ENCODE data around the gene EDIL3. TPM values are rescaled to one million over a fixed set of nuclear protein-coding genes. Genes with fewer than 3 reads are reported as not detected.

EDIL3 gene
- total RNA-seq, 2 experiments from 2014 or later = not detected

DNA sequence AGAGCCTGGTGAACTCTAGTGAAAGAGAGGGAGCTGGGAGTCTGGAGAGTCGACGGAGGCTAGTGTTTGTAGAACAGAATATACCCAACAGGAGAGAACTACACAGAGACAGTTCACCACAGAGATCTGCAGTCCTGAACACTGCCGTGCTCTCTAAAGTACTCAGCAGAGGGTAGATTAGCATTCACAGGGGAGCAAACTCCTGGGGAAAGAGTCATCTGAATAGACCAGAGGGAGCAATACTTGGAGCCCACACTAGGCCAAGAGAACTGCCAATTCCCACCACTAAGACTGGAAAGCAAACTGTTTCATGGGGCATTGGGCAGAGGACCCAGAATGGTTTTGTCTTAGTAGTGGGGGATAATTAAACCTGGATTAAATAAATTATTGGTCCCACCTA lies 235.6 kb downstream of the EDIL3 start:
- H3K27me3 Mint-ChIP-seq = no peaks in the 10 kb centered on the region
- no peaks in the 10 kb centered on the region for H3K4me1 Mint-ChIP-seq (ENCODE audit: low read depth)
- no peak for ATAC-seq
- TF ChIP-seq, protein P1, sequence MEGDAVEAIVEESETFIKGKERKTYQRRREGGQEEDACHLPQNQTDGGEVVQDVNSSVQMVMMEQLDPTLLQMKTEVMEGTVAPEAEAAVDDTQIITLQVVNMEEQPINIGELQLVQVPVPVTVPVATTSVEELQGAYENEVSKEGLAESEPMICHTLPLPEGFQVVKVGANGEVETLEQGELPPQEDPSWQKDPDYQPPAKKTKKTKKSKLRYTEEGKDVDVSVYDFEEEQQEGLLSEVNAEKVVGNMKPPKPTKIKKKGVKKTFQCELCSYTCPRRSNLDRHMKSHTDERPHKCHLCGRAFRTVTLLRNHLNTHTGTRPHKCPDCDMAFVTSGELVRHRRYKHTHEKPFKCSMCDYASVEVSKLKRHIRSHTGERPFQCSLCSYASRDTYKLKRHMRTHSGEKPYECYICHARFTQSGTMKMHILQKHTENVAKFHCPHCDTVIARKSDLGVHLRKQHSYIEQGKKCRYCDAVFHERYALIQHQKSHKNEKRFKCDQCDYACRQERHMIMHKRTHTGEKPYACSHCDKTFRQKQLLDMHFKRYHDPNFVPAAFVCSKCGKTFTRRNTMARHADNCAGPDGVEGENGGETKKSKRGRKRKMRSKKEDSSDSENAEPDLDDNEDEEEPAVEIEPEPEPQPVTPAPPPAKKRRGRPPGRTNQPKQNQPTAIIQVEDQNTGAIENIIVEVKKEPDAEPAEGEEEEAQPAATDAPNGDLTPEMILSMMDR (IDR thresholded peaks at IDR 0.05) = no peak
- POLR2A ChIA-PET = no interaction called here
- H3K4me3 Mint-ChIP-seq = no peak overlapping the region
- no peak overlapping the region for H3K27ac Mint-ChIP-seq
- CTCF ChIA-PET = no interaction called here
- DNase-seq = no peak
- intact Hi-C loops (cut with micrococcal nuclease) = no loop called here
- peaks cover 3% of the 10 kb centered on the region for H3K9me3 Mint-ChIP-seq
- H3K36me3 Mint-ChIP-seq (ENCODE audit: low read depth) = no peaks in the 10 kb centered on the region

GRCh38 chr5:84148651-84149050 lies 236.0 kb downstream of the EDIL3 start:
- Mint-ChIP-seq H3K27me3 (no peaks in the 10 kb centered on the region), H3K4me3 (no peak overlapping the region), H3K9me3 (no peaks in the 10 kb centered on the region), H3K36me3 (ENCODE audit: low read depth) (no peaks in the 10 kb centered on the region), H3K4me1 (ENCODE audit: low read depth) (no peaks in the 10 kb centered on the region), H3K27ac (no peak overlapping the region)
- ChIA-PET CTCF (no interaction called here), POLR2A (no interaction called here)
- TF ChIP-seq, protein P1 (IDR thresholded peaks at IDR 0.05) = no peak
- intact Hi-C loops (cut with micrococcal nuclease) = no loop called here
- DNase-seq (no peak), ATAC-seq (no peak)

- Mint-ChIP-seq H3K27me3 (no peaks in the 10 kb centered on the region), H3K4me3 (no peak overlapping the region), H3K9me3 (no peaks in the 10 kb centered on the region), H3K27ac (no peak overlapping the region), H3K4me1 (ENCODE audit: low read depth) (no peaks in the 10 kb centered on the region), H3K36me3 (ENCODE audit: low read depth) (no peaks in the 10 kb centered on the region)
- intact Hi-C loops (cut with micrococcal nuclease) = no loop called here
- DNase-seq (no peak), ATAC-seq (no peak)
- ChIA-PET POLR2A (no interaction called here), CTCF (no interaction called here)
- TF ChIP-seq, protein P1 (IDR thresholded peaks at IDR 0.05) = no peak
These were observed 247.1 kb downstream of the EDIL3 start for GRCh38 chr5:84137541-84137940.

DNA sequence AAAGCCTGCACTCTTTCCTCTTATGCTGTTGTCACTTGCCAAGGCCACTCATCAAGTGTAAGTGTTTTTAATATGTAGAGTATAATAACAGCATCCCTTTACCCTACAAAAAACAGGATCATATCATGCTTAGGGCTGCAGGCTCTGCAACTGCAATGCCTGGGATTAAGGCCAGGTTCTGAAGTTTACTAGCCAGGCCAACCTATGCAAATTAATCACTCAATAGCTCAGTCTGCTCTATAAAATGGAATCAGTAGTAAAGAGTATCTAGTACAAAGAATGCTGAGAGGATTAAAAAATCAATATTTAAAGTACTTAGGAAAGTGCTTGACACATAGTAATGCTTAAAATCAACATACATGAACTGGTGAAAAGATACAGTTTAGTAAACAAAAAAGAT lies 253.3 kb downstream of the EDIL3 start:
- ATAC-seq = no peak
- Mint-ChIP-seq H3K4me3 (no peak overlapping the region), H3K9me3 (no peaks in the 10 kb centered on the region), H3K27ac (no peak overlapping the region), H3K36me3 (ENCODE audit: low read depth) (no peaks in the 10 kb centered on the region), H3K4me1 (ENCODE audit: low read depth) (no peaks in the 10 kb centered on the region), H3K27me3 (no peaks in the 10 kb centered on the region)
- CTCF ChIA-PET = no interaction called here
- POLR2A ChIA-PET = no interaction called here
- DNase-seq = no peak
- intact Hi-C loops (cut with micrococcal nuclease) = no loop called here
- TF ChIP-seq, protein P1 (IDR thresholded peaks at IDR 0.05) = no peak

GRCh38 chr5:84130006-84130580 lies 254.6 kb downstream of the EDIL3 start:
- POLR2A ChIA-PET = no interaction called here
- no peak for ATAC-seq

More at GRCh38 chr5:84130006-84130580, 254.6 kb downstream of the EDIL3 start:
- TF ChIP-seq, protein P1 (IDR thresholded peaks at IDR 0.05) = no peak
- Mint-ChIP-seq H3K27ac (no peak overlapping the region), H3K36me3 (ENCODE audit: low read depth) (no peaks in the 10 kb centered on the region), H3K4me1 (ENCODE audit: low read depth) (no peaks in the 10 kb centered on the region), H3K9me3 (no peaks in the 10 kb centered on the region), H3K4me3 (no peak overlapping the region), H3K27me3 (no peaks in the 10 kb centered on the region)
- CTCF ChIA-PET = no interaction called here
- DNase-seq = no peak
- intact Hi-C loops (cut with micrococcal nuclease) = no loop called here
